Hematopoietic multipotent progenitor cell (in vitro differentiated cells): ENCODE results near the gene DNAH10. TPM values are rescaled to one million over a fixed set of nuclear protein-coding genes. Genes with fewer than 3 reads are reported as not detected.
A peak's percentile ranks its signal among the peaks of the same experiment; 100 is the strongest.

ENCODE experiments used
- DNase-seq, 3 donors: peaks; one replicate each; pipeline ENCODE4 v3.0.0-alpha.2; 2011 to 2015; ENCODE audit warnings: low read depth in 2 of 3, low spot score in 2 of 3
- total RNA-seq: library from RNA; depleted of rRNA; stranded (reverse); fragments of >200 nt; gene quantifications from one replicate; pipeline ENCODE4 v1.2.3, GENCODE V29; 2012

The DNAH10 gene
- total RNA-seq, 1 donor, result 1.3 TPM

- DNase-seq, result no peak
Observed at GRCh38 chr12:123873793-123874192, 111.7 kb downstream of the DNAH10 start.

- DNase-seq, result peak in 1 of 3 donors; percentile 10
Observed at GRCh38 chr12:123877968-123878367, 115.9 kb downstream of the DNAH10 start.

GRCh38 chr12:123879101-123879500 lies 117.0 kb downstream of the DNAH10 start:
- DNase-seq, result no peak

- DNase-seq, result no peak
Observed at GRCh38 chr12:123879691-123880090, 117.6 kb downstream of the DNAH10 start.

- DNase-seq, result no peak
Observed at GRCh38 chr12:123882161-123882705, 120.1 kb downstream of the DNAH10 start.

GRCh38 chr12:123886258-123886657 lies 124.2 kb downstream of the DNAH10 start:
- DNase-seq, result no peak

- no peak for DNase-seq
Observed at GRCh38 chr12:123886931-123887582, 125.0 kb downstream of the DNAH10 start.

GRCh38 chr12:123888989-123889388 lies 126.9 kb downstream of the DNAH10 start:
- DNase-seq, result no peak

- DNase-seq, result no peak
Observed at GRCh38 chr12:123889848-123890535, 127.9 kb downstream of the DNAH10 start.

GRCh38 chr12:123890536-123890902 lies 128.4 kb downstream of the DNAH10 start:
- no peak for DNase-seq

- DNase-seq, result no peak
Observed at GRCh38 chr12:123891011-123891410, 128.9 kb downstream of the DNAH10 start.

GRCh38 chr12:123891516-123892179 lies 129.5 kb downstream of the DNAH10 start:
- no peak for DNase-seq

- DNase-seq, result no peak
Observed at GRCh38 chr12:123892180-123892559, 130.1 kb downstream of the DNAH10 start.

- DNase-seq, result no peak
Observed at GRCh38 chr12:123892853-123893252, 130.8 kb downstream of the DNAH10 start.

- no peak for DNase-seq
Observed at GRCh38 chr12:123893276-123893675, 131.2 kb downstream of the DNAH10 start.

GRCh38 chr12:123894823-123895345 lies 132.8 kb downstream of the DNAH10 start:
- DNase-seq, result no peak

GRCh38 chr12:123895451-123895850 lies 133.3 kb downstream of the DNAH10 start:
- DNase-seq, result no peak

GRCh38 chr12:123896767-123897166 lies 134.7 kb downstream of the DNAH10 start:
- no peak for DNase-seq

GRCh38 chr12:123897221-123897620 lies 135.1 kb downstream of the DNAH10 start:
- no peak for DNase-seq

GRCh38 chr12:123898673-123899072 lies 136.6 kb downstream of the DNAH10 start:
- no peak for DNase-seq

- no peak for DNase-seq
Observed at GRCh38 chr12:123899368-123899767, 137.3 kb downstream of the DNAH10 start.
